ENCODE results near the gene C19orf81.

Gene C19orf81

GRCh38 chr19:50628146-50628545 lies 21.1 kb upstream of the C19orf81 start:
- H3K4me3 ChIP-seq (ENCODE audit: insufficient read depth in 1 of 2, low read depth in 1 of 2, low read length in 2 of 2) = no peak overlapping the region
- no peak overlapping the region for H3K23ac ChIP-seq (ENCODE audit: low read length in 2 of 2)
- H3K9ac ChIP-seq (ENCODE audit: low read length) = no peak overlapping the region
- no peaks in the 10 kb centered on the region for H3K79me1 ChIP-seq (replicated peaks; ENCODE audit: low read length, poor library complexity, severe bottlenecking)
- H4K8ac ChIP-seq (ENCODE audit: low read length) = no peak overlapping the region
- no peak overlapping the region for H3K18ac ChIP-seq (ENCODE audit: low read depth in 1 of 2, low read length in 2 of 2)
- H3K14ac ChIP-seq (ENCODE audit: low read length in 2 of 2) = no peak overlapping the region
- no peak overlapping the region for H3K27ac ChIP-seq (ENCODE audit: low read length, poor library complexity, severe bottlenecking)
- no peak for DNase-seq
- H3K4me1 ChIP-seq (ENCODE audit: control insufficient read depth, insufficient read depth, low read depth, low read length) = no peaks in the 10 kb centered on the region
- H4K91ac ChIP-seq (ENCODE audit: low read length) = no peak overlapping the region
- WGBS = 70% methylated on average over 4 of the region's 5 CpGs
- no peak overlapping the region for H3K4me2 ChIP-seq (ENCODE audit: low read length, poor library complexity, severe bottlenecking)
- H3K9me3 ChIP-seq (ENCODE audit: control insufficient read depth, low read length) = no peaks in the 10 kb centered on the region
- H2AFZ ChIP-seq (ENCODE audit: low read depth, low read length) = no peak overlapping the region
- no peak overlapping the region for H3K4ac ChIP-seq (ENCODE audit: low read depth in 1 of 2, low read length in 2 of 2)
- no peak overlapping the region for H2AK5ac ChIP-seq (ENCODE audit: low read length, severe bottlenecking)
- no peak overlapping the region for H2BK15ac ChIP-seq (ENCODE audit: low read depth, poor library complexity, severe bottlenecking)
- H2BK5ac ChIP-seq (ENCODE audit: low read depth, low read length, poor library complexity, severe bottlenecking) = no peak overlapping the region
- H2BK12ac ChIP-seq (ENCODE audit: low read length in 2 of 2) = no peak overlapping the region
- no peaks in the 10 kb centered on the region for H3K36me3 ChIP-seq (ENCODE audit: control insufficient read depth in 1 of 2, insufficient read depth in 2 of 2, low read depth in 1 of 2, low read length in 2 of 2)
- peaks cover 0 to 10% of the 10 kb centered on the region in 2 experiments for H3K27me3 ChIP-seq (ENCODE audit: control insufficient read depth in 1 of 2, insufficient read depth in 1 of 2, low read length in 2 of 2)
- no peak overlapping the region for H2BK120ac ChIP-seq (ENCODE audit: low read depth, low read length)

GRCh38 chr19:50628551-50628950 lies 20.7 kb upstream of the C19orf81 start:
- H2AFZ ChIP-seq (ENCODE audit: low read depth, low read length) = no peak overlapping the region
- H2BK12ac ChIP-seq (ENCODE audit: low read length in 2 of 2) = no peak overlapping the region
- no peak overlapping the region for H2BK15ac ChIP-seq (ENCODE audit: low read depth, poor library complexity, severe bottlenecking)
- H3K18ac ChIP-seq (ENCODE audit: low read depth in 1 of 2, low read length in 2 of 2) = no peak overlapping the region
- no peak overlapping the region for H3K9ac ChIP-seq (ENCODE audit: low read length)
- H3K79me1 ChIP-seq (replicated peaks; ENCODE audit: low read length, poor library complexity, severe bottlenecking) = no peaks in the 10 kb centered on the region
- H3K9me3 ChIP-seq (ENCODE audit: control insufficient read depth, low read length) = peaks cover 4% of the 10 kb centered on the region
- no peak overlapping the region for H4K8ac ChIP-seq (ENCODE audit: low read length)
- H3K4me3 ChIP-seq (ENCODE audit: insufficient read depth in 1 of 2, low read depth in 1 of 2, low read length in 2 of 2) = no peak overlapping the region
- H3K36me3 ChIP-seq (ENCODE audit: control insufficient read depth in 1 of 2, insufficient read depth in 2 of 2, low read depth in 1 of 2, low read length in 2 of 2) = no peaks in the 10 kb centered on the region
- no peak overlapping the region for H3K27ac ChIP-seq (ENCODE audit: low read length, poor library complexity, severe bottlenecking)
- H2BK5ac ChIP-seq (ENCODE audit: low read depth, low read length, poor library complexity, severe bottlenecking) = no peak overlapping the region
- H3K4me2 ChIP-seq (ENCODE audit: low read length, poor library complexity, severe bottlenecking) = no peak overlapping the region
- H4K91ac ChIP-seq (ENCODE audit: low read length) = no peak overlapping the region
- H3K4ac ChIP-seq (ENCODE audit: low read depth in 1 of 2, low read length in 2 of 2) = no peak overlapping the region
- 100% methylated on average over 4 of the region's 7 CpGs for WGBS
- no peak overlapping the region for H2AK5ac ChIP-seq (ENCODE audit: low read length, severe bottlenecking)
- H3K23ac ChIP-seq (ENCODE audit: low read length in 2 of 2) = no peak overlapping the region
- no peak overlapping the region for H2BK120ac ChIP-seq (ENCODE audit: low read depth, low read length)
- DNase-seq = no peak
- no peaks in the 10 kb centered on the region for H3K4me1 ChIP-seq (ENCODE audit: control insufficient read depth, insufficient read depth, low read depth, low read length)
- no peak overlapping the region for H3K14ac ChIP-seq (ENCODE audit: low read length in 2 of 2)
- peaks cover 0 to 10% of the 10 kb centered on the region in 2 experiments for H3K27me3 ChIP-seq (ENCODE audit: control insufficient read depth in 1 of 2, insufficient read depth in 1 of 2, low read length in 2 of 2)

GRCh38 chr19:50629194-50629593 lies 20.1 kb upstream of the C19orf81 start:
- no peak overlapping the region for H3K14ac ChIP-seq (ENCODE audit: low read length in 2 of 2)
- H3K4me1 ChIP-seq (ENCODE audit: control insufficient read depth, insufficient read depth, low read depth, low read length) = no peaks in the 10 kb centered on the region
- no peak overlapping the region for H2BK15ac ChIP-seq (ENCODE audit: low read depth, poor library complexity, severe bottlenecking)
- H2AK5ac ChIP-seq (ENCODE audit: low read length, severe bottlenecking) = no peak overlapping the region
- H2BK5ac ChIP-seq (ENCODE audit: low read depth, low read length, poor library complexity, severe bottlenecking) = no peak overlapping the region
- no peak overlapping the region for H2BK12ac ChIP-seq (ENCODE audit: low read length in 2 of 2)
- H2BK120ac ChIP-seq (ENCODE audit: low read depth, low read length) = no peak overlapping the region
- no peak overlapping the region for H3K9ac ChIP-seq (ENCODE audit: low read length)
- peak overlapping the region; percentile 28 for H4K8ac ChIP-seq (ENCODE audit: low read length)
- H3K23ac ChIP-seq (ENCODE audit: low read length in 2 of 2) = no peak overlapping the region
- no peak overlapping the region for H4K91ac ChIP-seq (ENCODE audit: low read length)
- DNase-seq = no peak
- H3K36me3 ChIP-seq (ENCODE audit: control insufficient read depth in 1 of 2, insufficient read depth in 2 of 2, low read depth in 1 of 2, low read length in 2 of 2) = no peaks in the 10 kb centered on the region
- H3K27me3 ChIP-seq (ENCODE audit: control insufficient read depth in 1 of 2, insufficient read depth in 1 of 2, low read length in 2 of 2) = peaks cover 0 to 10% of the 10 kb centered on the region in 2 experiments
- no peak overlapping the region for H3K18ac ChIP-seq (ENCODE audit: low read depth in 1 of 2, low read length in 2 of 2)
- H3K27ac ChIP-seq (ENCODE audit: low read length, poor library complexity, severe bottlenecking) = no peak overlapping the region
- no peaks in the 10 kb centered on the region for H3K79me1 ChIP-seq (replicated peaks; ENCODE audit: low read length, poor library complexity, severe bottlenecking)
- WGBS = 89% methylated on average over 18 of the region's 20 CpGs
- H2AFZ ChIP-seq (ENCODE audit: low read depth, low read length) = no peak overlapping the region
- H3K4me3 ChIP-seq (ENCODE audit: insufficient read depth in 1 of 2, low read depth in 1 of 2, low read length in 2 of 2) = no peak overlapping the region
- no peak overlapping the region for H3K4ac ChIP-seq (ENCODE audit: low read depth in 1 of 2, low read length in 2 of 2)
- no peak overlapping the region for H3K4me2 ChIP-seq (ENCODE audit: low read length, poor library complexity, severe bottlenecking)
- peaks cover 10% of the 10 kb centered on the region for H3K9me3 ChIP-seq (ENCODE audit: control insufficient read depth, low read length)

- no peak for DNase-seq
These were observed 19.4 kb upstream of the C19orf81 start for GRCh38 chr19:50629801-50630200.

More at GRCh38 chr19:50629801-50630200, 19.4 kb upstream of the C19orf81 start:
- peaks cover 0 to 10% of the 10 kb centered on the region in 2 experiments for H3K27me3 ChIP-seq (ENCODE audit: control insufficient read depth in 1 of 2, insufficient read depth in 1 of 2, low read length in 2 of 2)
- H3K79me1 ChIP-seq (replicated peaks; ENCODE audit: low read length, poor library complexity, severe bottlenecking) = no peaks in the 10 kb centered on the region
- no peak overlapping the region for H3K18ac ChIP-seq (ENCODE audit: low read depth in 1 of 2, low read length in 2 of 2)
- H3K14ac ChIP-seq (ENCODE audit: low read length in 2 of 2) = no peak overlapping the region
- H3K9ac ChIP-seq (ENCODE audit: low read length) = no peak overlapping the region
- no peaks in the 10 kb centered on the region for H3K36me3 ChIP-seq (ENCODE audit: control insufficient read depth in 1 of 2, insufficient read depth in 2 of 2, low read depth in 1 of 2, low read length in 2 of 2)
- H2BK120ac ChIP-seq (ENCODE audit: low read depth, low read length) = no peak overlapping the region
- no peak overlapping the region for H2AK5ac ChIP-seq (ENCODE audit: low read length, severe bottlenecking)
- H3K4me1 ChIP-seq (ENCODE audit: control insufficient read depth, insufficient read depth, low read depth, low read length) = no peaks in the 10 kb centered on the region
- H2BK5ac ChIP-seq (ENCODE audit: low read depth, low read length, poor library complexity, severe bottlenecking) = no peak overlapping the region
- no peak overlapping the region for H3K23ac ChIP-seq (ENCODE audit: low read length in 2 of 2)
- no peak overlapping the region for H4K8ac ChIP-seq (ENCODE audit: low read length)
- no peak overlapping the region for H2BK15ac ChIP-seq (ENCODE audit: low read depth, poor library complexity, severe bottlenecking)
- no peak overlapping the region for H3K4ac ChIP-seq (ENCODE audit: low read depth in 1 of 2, low read length in 2 of 2)
- no peak overlapping the region for H3K27ac ChIP-seq (ENCODE audit: low read length, poor library complexity, severe bottlenecking)
- no peak overlapping the region for H2BK12ac ChIP-seq (ENCODE audit: low read length in 2 of 2)
- H3K4me2 ChIP-seq (ENCODE audit: low read length, poor library complexity, severe bottlenecking) = no peak overlapping the region
- no peak overlapping the region for H3K4me3 ChIP-seq (ENCODE audit: insufficient read depth in 1 of 2, low read depth in 1 of 2, low read length in 2 of 2)
- peaks cover 15% of the 10 kb centered on the region for H3K9me3 ChIP-seq (ENCODE audit: control insufficient read depth, low read length)
- no peak overlapping the region for H4K91ac ChIP-seq (ENCODE audit: low read length)
- no peak overlapping the region for H2AFZ ChIP-seq (ENCODE audit: low read depth, low read length)
- 85% methylated on average over 14 of the region's 14 CpGs for WGBS

Data from mesenchymal stem cell (in vitro differentiated cells and primary cell).